ENCODE data around the gene MTX1.

The MTX1 gene

GRCh38 chr1:155174324-155175280 lies 33.9 kb upstream of the MTX1 start:
- no peak for DNase-seq (ENCODE audit: low spot score)

GRCh38 chr1:155175281-155175926 lies 33.1 kb upstream of the MTX1 start:
- no peak for DNase-seq (ENCODE audit: low spot score)

DNA sequence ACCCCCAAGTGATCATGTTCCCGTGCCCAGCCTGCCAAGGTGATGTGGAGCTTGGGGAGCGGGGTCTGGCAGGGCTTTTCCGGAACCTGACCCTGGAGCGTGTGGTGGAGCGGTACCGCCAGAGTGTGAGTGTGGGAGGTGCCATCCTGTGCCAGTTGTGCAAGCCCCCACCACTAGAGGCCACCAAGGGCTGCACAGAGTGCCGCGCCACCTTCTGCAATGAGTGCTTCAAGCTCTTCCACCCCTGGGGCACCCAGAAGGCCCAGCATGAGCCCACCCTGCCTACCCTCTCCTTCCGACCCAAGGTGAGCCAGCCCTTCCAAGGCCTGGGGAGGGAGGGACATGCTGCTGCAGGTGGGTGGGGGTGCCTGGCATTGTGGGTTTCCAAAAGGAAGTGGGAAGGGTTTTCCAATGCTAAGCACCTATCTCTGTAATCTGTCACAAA lies 32.5 kb upstream of the MTX1 start:
- no peak for DNase-seq (ENCODE audit: low spot score)

GRCh38 chr1:155176544-155177071 lies 31.9 kb upstream of the MTX1 start:
- DNase-seq (ENCODE audit: low spot score): peak; percentile 72

DNA sequence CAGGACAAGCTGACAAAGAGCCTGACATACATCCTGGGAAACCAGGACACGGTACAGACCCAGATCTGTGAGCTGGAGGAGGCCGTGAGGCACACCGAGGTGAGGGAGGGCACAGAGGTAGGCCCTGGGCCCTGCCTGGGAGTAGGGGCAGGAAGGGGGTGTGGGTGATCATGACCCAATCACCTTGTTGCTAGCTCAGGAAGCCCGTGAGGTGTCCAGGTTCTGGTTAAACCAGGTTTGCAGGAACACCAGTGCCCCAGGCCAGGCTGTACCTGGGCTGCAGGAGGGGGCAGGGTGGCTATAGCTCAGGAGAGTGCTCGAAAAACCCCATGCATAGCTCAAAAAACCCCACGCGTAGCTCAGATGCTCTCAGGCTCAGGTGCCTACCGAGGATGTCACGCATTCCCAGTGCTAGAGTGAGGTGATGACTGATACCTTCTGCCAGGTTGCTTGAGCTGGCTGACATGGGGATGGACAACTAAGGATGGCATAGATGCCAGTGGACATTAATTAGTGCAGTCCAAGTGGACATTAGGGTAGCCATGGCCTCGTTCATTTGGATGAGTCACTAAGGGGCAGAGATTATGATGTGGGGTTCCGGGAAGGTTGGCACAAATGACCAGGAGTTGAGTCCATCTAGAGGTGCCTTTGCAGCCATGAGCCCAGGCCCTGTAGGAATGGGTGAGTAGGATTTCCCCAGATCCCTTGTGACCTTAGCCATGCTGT lies 31.1 kb upstream of the MTX1 start:
- DNase-seq (ENCODE audit: low spot score): no peak

- no peak for DNase-seq (ENCODE audit: low spot score)
These were observed 30.6 kb upstream of the MTX1 start for GRCh38 chr1:155177918-155178281.

GRCh38 chr1:155178441-155179111 lies 29.9 kb upstream of the MTX1 start:
- no peak for DNase-seq (ENCODE audit: low spot score)

GRCh38 chr1:155179112-155180031 lies 29.1 kb upstream of the MTX1 start:
- DNase-seq (ENCODE audit: low spot score): no peak

GRCh38 chr1:155181371-155182051 lies 27.0 kb upstream of the MTX1 start:
- DNase-seq (ENCODE audit: low spot score): no peak

DNA sequence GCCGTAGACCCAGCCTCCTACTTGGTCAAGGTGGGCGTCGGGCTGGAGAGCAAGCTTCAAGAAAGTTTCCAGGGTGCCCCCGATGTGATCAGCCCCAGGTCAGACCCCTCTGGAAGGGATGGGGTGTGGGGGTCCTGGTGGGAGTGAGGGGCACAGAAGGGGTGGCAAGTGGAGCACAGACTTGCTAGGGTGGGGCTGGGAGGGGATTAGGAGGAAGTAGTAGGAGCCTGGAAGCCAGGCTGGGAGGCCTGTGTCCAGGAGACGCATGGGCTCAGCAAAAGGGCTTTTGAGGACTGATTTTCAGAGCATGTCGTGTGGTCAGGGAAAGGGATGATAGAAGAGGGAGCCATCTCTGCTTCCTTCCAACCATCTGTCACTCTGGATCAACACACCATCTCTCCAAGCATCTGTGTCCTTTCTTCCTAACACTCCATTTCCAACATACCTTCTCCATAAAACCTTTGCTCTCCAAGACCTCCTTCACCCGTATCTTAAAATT lies 26.4 kb upstream of the MTX1 start:
- no peak for DNase-seq (ENCODE audit: low spot score)

GRCh38 chr1:155183775-155184221 lies 24.7 kb upstream of the MTX1 start:
- DNase-seq (ENCODE audit: low spot score): no peak

DNA sequence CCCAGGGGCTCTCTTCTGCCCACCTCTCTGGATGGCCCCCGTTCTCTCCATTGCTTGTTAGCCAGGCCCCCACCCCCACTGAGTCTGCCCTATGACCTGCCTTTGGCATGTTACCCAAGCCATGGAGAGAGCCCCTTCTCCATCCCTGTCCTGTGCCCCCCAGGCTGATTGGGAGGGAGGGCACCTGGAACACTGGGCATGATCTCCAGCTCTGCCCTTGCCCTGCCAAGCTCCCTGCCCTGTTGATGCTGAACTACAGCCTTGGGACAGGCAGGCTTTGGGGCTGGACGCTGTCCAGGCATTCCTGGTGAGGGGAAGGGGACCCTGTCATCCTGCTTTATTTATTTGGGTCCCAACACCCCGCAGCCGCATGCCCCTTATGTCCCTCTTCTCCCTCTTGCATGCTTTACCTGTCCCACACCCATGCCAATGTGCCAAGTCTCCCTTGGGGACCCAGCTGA lies 24.1 kb upstream of the MTX1 start:
- no peak for DNase-seq (ENCODE audit: low spot score)

GRCh38 chr1:155184835-155185782 lies 23.4 kb upstream of the MTX1 start:
- no peak for DNase-seq (ENCODE audit: low spot score)

DNA sequence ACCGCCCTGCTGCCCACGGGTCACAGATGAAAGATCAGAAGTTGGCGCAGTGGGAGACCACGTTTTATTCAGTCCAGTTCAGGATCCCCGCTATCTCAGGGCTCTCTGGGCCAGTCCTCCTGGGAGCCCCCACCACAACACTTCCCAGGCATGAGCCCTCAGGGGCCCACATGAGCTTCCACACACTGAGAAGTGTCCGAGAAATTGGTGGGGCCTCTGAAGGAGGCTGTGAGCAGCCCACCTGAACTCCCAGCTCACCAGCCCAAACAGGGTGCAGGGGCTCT lies 22.8 kb upstream of the MTX1 start:
- no peak for DNase-seq (ENCODE audit: low spot score)

DNA sequence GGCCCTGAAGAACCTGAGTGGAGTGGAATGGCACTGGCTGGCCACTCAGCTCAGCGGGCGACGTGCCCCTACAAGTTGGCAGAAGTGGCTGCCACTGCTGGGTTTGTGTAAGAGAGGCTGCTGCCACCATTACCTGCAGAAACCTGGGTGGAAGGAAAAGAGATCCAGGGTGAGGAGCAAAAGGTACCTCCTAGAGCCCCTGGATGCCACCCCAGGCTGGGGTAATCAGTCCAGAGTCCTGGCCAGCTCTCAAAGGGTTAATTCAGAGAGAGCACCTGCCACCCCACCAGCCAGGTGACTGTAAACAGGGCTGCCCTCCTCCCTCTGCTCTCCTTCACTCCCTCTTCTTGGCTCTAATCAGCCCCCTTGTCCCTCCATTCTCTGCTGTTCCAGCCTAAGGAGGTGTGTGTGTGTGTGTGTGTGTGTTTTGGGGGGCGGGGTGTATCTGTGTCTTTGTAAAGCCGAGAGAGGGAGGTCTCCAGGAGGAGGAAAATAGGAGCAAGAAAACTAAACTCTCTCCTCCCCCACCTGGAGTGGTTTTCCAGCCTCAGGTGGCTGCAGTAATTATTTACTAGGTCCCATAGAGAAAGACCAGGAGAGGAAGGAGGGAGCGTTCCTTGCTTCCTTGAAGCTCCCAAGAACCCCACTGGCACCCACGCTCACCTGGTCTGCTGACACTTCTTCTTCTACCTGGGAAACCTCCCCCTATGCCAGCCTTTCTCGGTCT lies 22.3 kb upstream of the MTX1 start:
- no peak for DNase-seq (ENCODE audit: low spot score)

DNA sequence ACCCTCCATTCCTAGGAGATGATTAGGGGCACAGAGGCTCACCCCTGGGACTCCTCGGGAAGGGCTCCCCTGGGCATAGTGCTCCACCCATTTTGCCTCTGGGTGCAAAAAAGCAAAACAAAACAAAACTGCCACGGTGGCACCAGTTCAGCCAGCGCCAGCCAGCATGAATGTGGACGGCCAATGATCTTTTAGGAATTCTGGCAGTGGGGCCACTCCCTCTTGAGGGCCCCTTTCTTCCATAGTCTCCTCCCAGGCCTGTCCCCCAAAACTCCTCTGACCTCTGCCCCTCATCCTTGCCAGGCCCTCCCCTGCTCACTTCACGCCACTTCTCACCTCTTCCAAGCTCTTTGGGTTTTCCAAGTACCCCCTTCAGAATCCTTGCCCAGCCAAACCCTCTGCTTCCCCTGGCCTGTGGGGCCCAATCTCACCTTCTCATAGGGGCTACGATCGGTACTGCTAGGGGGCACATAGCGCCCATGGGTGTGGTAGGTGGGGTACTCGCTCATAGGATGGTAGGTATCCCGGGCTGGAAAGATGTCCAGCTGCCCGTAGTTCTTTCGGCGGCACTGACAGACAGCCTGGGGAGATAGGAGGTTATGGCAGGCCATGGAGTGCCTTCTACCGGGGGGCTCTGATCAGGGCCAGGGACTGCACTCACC lies 21.6 kb upstream of the MTX1 start:
- DNase-seq (ENCODE audit: low spot score): no peak

DNA sequence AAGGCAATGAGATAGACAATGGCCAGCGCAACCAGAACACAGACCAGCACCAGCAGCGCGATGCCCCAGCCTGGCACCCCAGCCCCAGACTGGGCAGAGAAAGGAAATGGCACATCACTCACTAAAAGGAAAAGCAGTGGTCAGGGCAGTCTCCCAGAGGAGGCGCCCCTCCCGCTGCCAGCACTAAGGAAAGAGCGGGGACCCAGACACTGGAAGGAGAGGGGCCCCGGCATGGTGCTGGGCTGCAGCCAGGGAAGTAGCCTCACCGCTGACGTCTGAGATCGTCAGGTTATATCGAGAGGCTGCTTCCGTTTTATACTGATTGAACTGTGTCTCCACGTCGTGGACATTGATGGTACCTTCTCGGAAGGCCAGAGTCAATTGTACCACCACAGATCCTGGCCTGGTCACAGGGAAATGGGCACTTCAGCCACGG lies 21.0 kb upstream of the MTX1 start:
- DNase-seq (ENCODE audit: low spot score): no peak

DNA sequence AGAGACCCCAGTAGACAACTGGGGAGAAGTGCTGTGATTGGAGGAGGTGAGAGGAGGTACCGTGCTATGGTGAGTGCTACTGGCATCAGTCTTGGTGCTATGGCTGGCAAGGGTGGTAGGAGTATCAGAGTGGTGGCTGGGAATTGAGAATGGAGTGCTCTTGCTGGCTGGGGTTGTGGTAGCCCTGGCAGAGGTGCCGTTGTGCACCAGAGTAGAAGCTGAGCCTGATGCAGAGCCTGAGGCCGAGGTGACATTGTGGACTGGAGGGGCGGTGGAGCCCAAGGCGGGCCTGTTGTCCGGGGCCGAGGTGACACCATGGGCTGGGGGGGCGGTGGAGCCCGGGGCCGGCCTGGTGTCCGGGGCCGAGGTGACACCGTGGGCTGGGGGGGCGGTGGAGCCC lies 20.2 kb upstream of the MTX1 start:
- DNase-seq (ENCODE audit: low spot score): no peak

Measured in SW480 (cell line).